Muscle layer of colon (tissue), 2 donors: ENCODE results near the gene OPHN1.
"Not testable (repeated sequence)": the region's sequence is repeated elsewhere in the genome, so short reads cannot be mapped to it uniquely, and the experiment has no call there.

Experiments
- H3K27ac ChIP-seq: one replicate; pipeline ENCODE4 v1.7.0; 2013; ENCODE audit warnings: low read depth, mild to moderate bottlenecking, low read length, moderate library complexity
- H3K27me3 ChIP-seq, 2 donors: one replicate each; pipeline ENCODE4 v1.7.0; 2013; ENCODE audit warnings: low read length in 2 of 2, mild to moderate bottlenecking in 2 of 2; ENCODE audit not compliant: insufficient read depth in 2 of 2, control insufficient read depth in 1 of 2
- H3K36me3 ChIP-seq: one replicate; pipeline ENCODE4 v1.7.0; 2013; ENCODE audit warnings: mild to moderate bottlenecking, low read length; ENCODE audit not compliant: insufficient read depth
- H3K4me1 ChIP-seq: one replicate; pipeline ENCODE4 v1.7.0; 2013; ENCODE audit warnings: mild to moderate bottlenecking, low read length; ENCODE audit not compliant: insufficient read depth
- H3K4me3 ChIP-seq, 2 donors: one replicate each; pipeline ENCODE4 v1.7.0; 2013; ENCODE audit warnings: low read length in 2 of 2, low read depth in 1 of 2, mild to moderate bottlenecking in 1 of 2, moderate library complexity in 1 of 2
- H3K9ac ChIP-seq: one replicate; pipeline ENCODE4 v1.7.0; 2013; ENCODE audit warnings: low read length
- H3K9me3 ChIP-seq: one replicate; pipeline ENCODE4 v1.7.0; 2013; ENCODE audit warnings: mild to moderate bottlenecking, low read length
- donor health status: abdominal sarcoma.
- donor health status: Adenocarcinoma of cecum.

The OPHN1 gene

GRCh38 chrX:68363984-68364383 lies 69.3 kb downstream of the OPHN1 start:
- Histone ChIP-seq H3K4me1 (peaks cover 5% of the 10 kb centered on the region), H3K27me3 (no peaks in the 10 kb centered on the region), H3K27ac (no peak overlapping the region), H3K36me3 (no peaks in the 10 kb centered on the region), H3K4me3 (no peak overlapping the region), H3K9ac (no peak overlapping the region), H3K9me3 (no peaks in the 10 kb centered on the region)

GRCh38 chrX:68358679-68359078 lies 74.6 kb downstream of the OPHN1 start:
- H3K9me3 ChIP-seq = no peaks in the 10 kb centered on the region
- H3K27ac ChIP-seq = no peak overlapping the region
- no peak overlapping the region for H3K4me3 ChIP-seq
- no peaks in the 10 kb centered on the region for H3K27me3 ChIP-seq
- H3K36me3 ChIP-seq = no peaks in the 10 kb centered on the region
- H3K4me1 ChIP-seq = no peaks in the 10 kb centered on the region
- no peak overlapping the region for H3K9ac ChIP-seq

GRCh38 chrX:68355629-68355920 lies 77.7 kb downstream of the OPHN1 start:
- Histone ChIP-seq H3K27me3 (no peaks in the 10 kb centered on the region), H3K4me1 (no peaks in the 10 kb centered on the region), H3K36me3 (no peaks in the 10 kb centered on the region), H3K9ac (no peak overlapping the region), H3K27ac (no peak overlapping the region), H3K9me3 (no peaks in the 10 kb centered on the region), H3K4me3 (no peak overlapping the region)

- no peaks in the 10 kb centered on the region for H3K4me1 ChIP-seq
- H3K9ac ChIP-seq = no peak overlapping the region
- H3K27me3 ChIP-seq = no peaks in the 10 kb centered on the region
- H3K9me3 ChIP-seq = no peaks in the 10 kb centered on the region
- no peak overlapping the region for H3K27ac ChIP-seq
- H3K36me3 ChIP-seq = no peaks in the 10 kb centered on the region
- no peak overlapping the region for H3K4me3 ChIP-seq
Measured at GRCh38 chrX:68354879-68355628, 78.2 kb downstream of the OPHN1 start.

- H3K27me3 ChIP-seq = no peaks in the 10 kb centered on the region
- no peaks in the 10 kb centered on the region for H3K4me1 ChIP-seq
- H3K27ac ChIP-seq = no peak overlapping the region
- no peak overlapping the region for H3K4me3 ChIP-seq
- no peak overlapping the region for H3K9ac ChIP-seq
- H3K36me3 ChIP-seq = no peaks in the 10 kb centered on the region
- H3K9me3 ChIP-seq = no peaks in the 10 kb centered on the region
Measured at GRCh38 chrX:68345025-68345424, 88.3 kb downstream of the OPHN1 start.

GRCh38 chrX:68343551-68343950 lies 89.7 kb downstream of the OPHN1 start:
- H3K4me3 ChIP-seq = no peak overlapping the region
- H3K9me3 ChIP-seq = no peaks in the 10 kb centered on the region
- no peaks in the 10 kb centered on the region for H3K27me3 ChIP-seq

GRCh38 chrX:68332201-68332731 lies 101.0 kb downstream of the OPHN1 start:
- H3K9ac ChIP-seq = no peak overlapping the region
- no peak overlapping the region for H3K4me3 ChIP-seq
- H3K27me3 ChIP-seq = no peaks in the 10 kb centered on the region
- H3K27ac ChIP-seq = no peak overlapping the region
- no peaks in the 10 kb centered on the region for H3K36me3 ChIP-seq
- no peaks in the 10 kb centered on the region for H3K4me1 ChIP-seq
- no peaks in the 10 kb centered on the region for H3K9me3 ChIP-seq

More at GRCh38 chrX:68343551-68343950, 89.7 kb downstream of the OPHN1 start:
- H3K9ac ChIP-seq = no peak overlapping the region
- H3K4me1 ChIP-seq = no peaks in the 10 kb centered on the region
- no peak overlapping the region for H3K27ac ChIP-seq
- H3K36me3 ChIP-seq = no peaks in the 10 kb centered on the region

- H3K9me3 ChIP-seq, H3K4me3 ChIP-seq, H3K9ac ChIP-seq, H3K27me3 ChIP-seq, H3K4me1 ChIP-seq, H3K27ac ChIP-seq, H3K36me3 ChIP-seq: not testable (repeated sequence)
Measured at GRCh38 chrX:68326841-68327240, 106.5 kb downstream of the OPHN1 start.

GRCh38 chrX:68307769-68308168 lies 125.5 kb downstream of the OPHN1 start:
- peaks cover 0 to 8% of the 10 kb centered on the region in 2 donors for H3K27me3 ChIP-seq
- H3K27ac ChIP-seq = no peak overlapping the region
- no peak overlapping the region for H3K4me3 ChIP-seq
- no peaks in the 10 kb centered on the region for H3K4me1 ChIP-seq
- no peak overlapping the region for H3K9ac ChIP-seq
- no peaks in the 10 kb centered on the region for H3K9me3 ChIP-seq
- H3K36me3 ChIP-seq = no peaks in the 10 kb centered on the region

GRCh38 chrX:68304602-68305001 lies 128.7 kb downstream of the OPHN1 start:
- Histone ChIP-seq H3K36me3 (no peaks in the 10 kb centered on the region), H3K4me1 (no peaks in the 10 kb centered on the region), H3K27me3 (no peaks in the 10 kb centered on the region), H3K4me3 (no peak overlapping the region), H3K9ac (no peak overlapping the region), H3K9me3 (no peaks in the 10 kb centered on the region), H3K27ac (no peak overlapping the region)

- no peaks in the 10 kb centered on the region for H3K36me3 ChIP-seq
Measured at GRCh38 chrX:68299898-68300297, 133.4 kb downstream of the OPHN1 start.

GRCh38 chrX:68292471-68292870 lies 140.8 kb downstream of the OPHN1 start:
- no peaks in the 10 kb centered on the region for H3K9me3 ChIP-seq
- no peaks in the 10 kb centered on the region for H3K4me1 ChIP-seq
- H3K27me3 ChIP-seq = no peaks in the 10 kb centered on the region
- H3K9ac ChIP-seq = no peak overlapping the region
- H3K27ac ChIP-seq = no peak overlapping the region
- no peak overlapping the region for H3K4me3 ChIP-seq
- H3K36me3 ChIP-seq = no peaks in the 10 kb centered on the region

More at GRCh38 chrX:68299898-68300297, 133.4 kb downstream of the OPHN1 start:
- Histone ChIP-seq H3K4me3 (no peak overlapping the region), H3K27me3 (no peaks in the 10 kb centered on the region), H3K27ac (no peak overlapping the region), H3K4me1 (no peaks in the 10 kb centered on the region), H3K9me3 (no peaks in the 10 kb centered on the region), H3K9ac (no peak overlapping the region)
